HepG2 (cell line): Measurements from ENCODE around the gene HID1. TPM values are rescaled to one million over a fixed set of nuclear protein-coding genes. Genes with fewer than 3 reads are reported as not detected.

Source experiments
- E2F1 ChIP-seq: sonication (generic); formaldehyde crosslinking; IDR thresholded peaks from 2 replicates; pipeline ENCODE4 v1.5.0; 2020; ENCODE audit warnings: missing genetic modification reagents
- E2F2 ChIP-seq: sonication (generic); formaldehyde crosslinking; IDR thresholded peaks from 2 replicates; pipeline ENCODE4 v1.4.0; 2020; ENCODE audit warnings: missing genetic modification reagents, borderline replicate concordance
- FOXK2 ChIP-seq: fragments of 450-650 bp; IDR thresholded peaks from 2 replicates; pipeline ENCODE4 v1.6.1; 2016
- HOXA5 ChIP-seq: sonication (generic); formaldehyde crosslinking; IDR thresholded peaks from 2 replicates; pipeline ENCODE4 v1.4.0; 2020; ENCODE audit warnings: missing genetic modification reagents
- ISX ChIP-seq: sonication (generic); formaldehyde crosslinking; conservative IDR thresholded peaks from 2 replicates; pipeline ENCODE4 v1.5.0; 2020; ENCODE audit warnings: missing genetic modification reagents
- KDM5A ChIP-seq: fragments of 200-600 bp; sonication (generic); IDR thresholded peaks from 2 replicates; pipeline ENCODE4 v1.7.0; 2018; ENCODE audit warnings: antibody characterized with exemption, mild to moderate bottlenecking, low read length, borderline replicate concordance
- NCOA5 ChIP-seq: sonication (generic); formaldehyde crosslinking; IDR thresholded peaks from 2 replicates; pipeline ENCODE4 v1.4.0; 2020; ENCODE audit warnings: missing genetic modification reagents
- NFE2L2 ChIP-seq: fragments of 150-350 bp; IDR thresholded peaks from 2 replicates; pipeline ENCODE4 v1.6.1; 2014; ENCODE audit warnings: low read length
- NFKB2 ChIP-seq: sonication (generic); formaldehyde crosslinking; IDR thresholded peaks from 2 replicates; pipeline ENCODE4 v1.4.0; 2020; ENCODE audit warnings: missing genetic modification reagents, borderline replicate concordance
- ONECUT2 ChIP-seq: sonication (generic); formaldehyde crosslinking; IDR thresholded peaks from 2 replicates; pipeline ENCODE4 v1.4.0; 2020; ENCODE audit warnings: missing genetic modification reagents
- RBAK ChIP-seq: sonication (generic); formaldehyde crosslinking; IDR thresholded peaks from 2 replicates; pipeline ENCODE4 v1.5.1; 2020; ENCODE audit warnings: mild to moderate bottlenecking, missing genetic modification reagents
- SOX5 ChIP-seq: IDR thresholded peaks from 2 replicates; pipeline ENCODE4 v1.6.1; 2016; ENCODE audit warnings: borderline replicate concordance
- TRAFD1 ChIP-seq: sonication (generic); formaldehyde crosslinking; IDR thresholded peaks from 2 replicates; pipeline ENCODE4 v1.5.1; 2020; ENCODE audit warnings: missing genetic modification reagents, mild to moderate bottlenecking, borderline replicate concordance
- TRIM24 ChIP-seq: sonication (generic); formaldehyde crosslinking; IDR thresholded peaks from 2 replicates; pipeline ENCODE4 v1.8.0; 2022; ENCODE audit warnings: mild to moderate bottlenecking, missing genetic modification reagents
- TSC22D2 ChIP-seq: sonication (generic); formaldehyde crosslinking; IDR thresholded peaks from 2 replicates; pipeline ENCODE4 v1.5.1; 2020; ENCODE audit warnings: missing genetic modification reagents, mild to moderate bottlenecking, borderline replicate concordance
- ZBTB7A ChIP-seq: sonication (generic); formaldehyde crosslinking; IDR thresholded peaks from 2 replicates; pipeline ENCODE4 v1.8.0; 2022; ENCODE audit warnings: mild to moderate bottlenecking, missing genetic modification reagents
- ZFY ChIP-seq: sonication (generic); formaldehyde crosslinking; IDR thresholded peaks from 2 replicates; pipeline ENCODE4 v1.4.0; 2020; ENCODE audit warnings: missing genetic modification reagents
- ZMAT3 ChIP-seq: sonication (generic); formaldehyde crosslinking; conservative IDR thresholded peaks from 2 replicates; pipeline ENCODE4 v1.7.0; 2021; ENCODE audit warnings: missing genetic modification reagents
- ZNF124 ChIP-seq: sonication (generic); formaldehyde crosslinking; IDR thresholded peaks from 2 replicates; pipeline ENCODE4 v1.4.0; 2020; ENCODE audit warnings: missing genetic modification reagents
- ZNF414 ChIP-seq: sonication (generic); formaldehyde crosslinking; IDR thresholded peaks from 2 replicates; pipeline ENCODE4 v1.5.0; 2020; ENCODE audit warnings: missing genetic modification reagents
- ZNF761 ChIP-seq: sonication (generic); formaldehyde crosslinking; conservative IDR thresholded peaks from 2 replicates; pipeline ENCODE4 v1.4.0; 2020; ENCODE audit warnings: mild to moderate bottlenecking, missing genetic modification reagents
- ZNF83 ChIP-seq: sonication (generic); formaldehyde crosslinking; IDR thresholded peaks from 2 replicates; pipeline ENCODE4 v1.4.0; 2020; ENCODE audit warnings: missing genetic modification reagents, mild to moderate bottlenecking, borderline replicate concordance
- polyA plus RNA-seq, 8 experiments: library from polyadenylated mRNA; depleted of rRNA in 3 of 8; stranded (reverse) in 7 of 8; unstranded in 1 of 8; fragments of >200 nt; fragmentation: Illumina TruSeq in 4 of 8; extraction: Trizol in 4 of 8; gene quantifications; 2 replicates each; pipeline versions ENCODE4 v1.2.1 to v1.2.3, GENCODE V29; 2011 to 2016; ENCODE audit warnings: low read depth in 4 of 8, missing spikeins in 1 of 8, mixed read lengths in 1 of 8; ENCODE audit not compliant: insufficient read depth in 1 of 8
- total RNA-seq, 5 experiments: library from RNA; depleted of rRNA; stranded (reverse); fragments of >200 nt; fragmentation: Illumina TruSeq; extraction: Trizol; gene quantifications; 2 replicates each; pipeline ENCODE4 v1.2.3, GENCODE V29; 2016; ENCODE audit warnings: low read depth in 1 of 5
- TF ChIP-seq, protein P1 (sequence below): sonication (generic); formaldehyde crosslinking; IDR thresholded peaks from 2 replicates; pipeline ENCODE4 v1.5.1; 2020; ENCODE audit warnings: missing genetic modification reagents, mild to moderate bottlenecking, borderline replicate concordance
- TF ChIP-seq, protein P2 (sequence below): sonication (generic); formaldehyde crosslinking; IDR thresholded peaks from 2 replicates; pipeline ENCODE4 v1.8.1; 2022; ENCODE audit warnings: mild to moderate bottlenecking, missing genetic modification reagents

The HID1 gene
- total and polyA plus RNA-seq, 2 of the 13 experiments (the other 11 are each of a cell fraction or from before 2014, with no cell fraction given): 2.1 to 10.6 TPM

GRCh38 chr17:74960570-74961342, 11.8 kb downstream of the HID1 start (continued):
- TF ChIP-seq KDM5A (no peak), ZNF124 (CRISPR knock-in tag) (peak; percentile 74; the same call in 1 of the 2 replicates), ZBTB7A (no peak; the same call in 1 of the 2 replicates), ZFY (peak; percentile 61; the same call in 1 of the 2 replicates), TSC22D2 (CRISPR knock-in tag) (0 out of 2 replicates have a peak, but pooled peaks have one; percentile 83), HOXA5 (CRISPR knock-in tag) (peak; percentile 72; the same call in 1 of the 2 replicates), ZNF83 (CRISPR knock-in tag) (0 out of 2 replicates have a peak, but pooled peaks have one; percentile 30), TRIM24 (CRISPR knock-in tag) (no peak), E2F2 (CRISPR knock-in tag) (no peak), NCOA5 (no peak), NFKB2 (CRISPR knock-in tag) (peak; percentile 94; the same call in 1 of the 2 replicates), SOX5 (CRISPR knock-in tag) (peak; percentile 66; the same call in 1 of the 2 replicates), ZNF761 (CRISPR knock-in tag) (0 out of 2 replicates have a peak, but pooled peaks have one; percentile 46), NFE2L2 (no peak), RBAK (CRISPR knock-in tag) (no peak), E2F1 (CRISPR knock-in tag) (no peak), ONECUT2 (CRISPR knock-in tag) (peak; percentile 52; the same call in 1 of the 2 replicates), ZNF414 (CRISPR knock-in tag) (no peak), ISX (CRISPR knock-in tag) (no peak), FOXK2 (no peak), ZMAT3 (CRISPR knock-in tag) (0 out of 2 replicates have a peak, but pooled peaks have one; percentile 59), TRAFD1 (no peak)
- TF ChIP-seq, protein P1, sequence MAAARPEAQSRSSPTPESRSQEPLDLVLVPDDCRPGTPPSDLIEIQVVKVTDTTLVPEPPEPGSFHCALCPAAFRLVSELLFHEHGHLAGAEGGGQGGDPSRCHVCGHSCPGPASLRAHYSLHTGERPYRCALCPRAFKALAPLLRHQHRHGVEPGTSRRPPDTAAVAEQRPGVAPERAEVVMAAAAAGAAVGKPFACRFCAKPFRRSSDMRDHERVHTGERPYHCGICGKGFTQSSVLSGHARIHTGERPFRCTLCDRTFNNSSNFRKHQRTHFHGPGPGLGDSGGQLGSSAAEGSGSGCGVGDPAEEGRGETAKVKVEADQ: peak; percentile 42; the same call in 1 of the 2 replicates
- TF ChIP-seq, protein P2, sequence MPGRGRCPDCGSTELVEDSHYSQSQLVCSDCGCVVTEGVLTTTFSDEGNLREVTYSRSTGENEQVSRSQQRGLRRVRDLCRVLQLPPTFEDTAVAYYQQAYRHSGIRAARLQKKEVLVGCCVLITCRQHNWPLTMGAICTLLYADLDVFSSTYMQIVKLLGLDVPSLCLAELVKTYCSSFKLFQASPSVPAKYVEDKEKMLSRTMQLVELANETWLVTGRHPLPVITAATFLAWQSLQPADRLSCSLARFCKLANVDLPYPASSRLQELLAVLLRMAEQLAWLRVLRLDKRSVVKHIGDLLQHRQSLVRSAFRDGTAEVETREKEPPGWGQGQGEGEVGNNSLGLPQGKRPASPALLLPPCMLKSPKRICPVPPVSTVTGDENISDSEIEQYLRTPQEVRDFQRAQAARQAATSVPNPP (CRISPR knock-in tag): no peak
